NCI-H1092 (cell line): Measurements from ENCODE around the gene GALNT1.

Experiments used
- DNase-seq: peaks from one replicate; lab custom pipeline; 2025; lab: John Stamatoyannopoulos, UW

The GALNT1 gene

GRCh38 chr18:35582899-35583558, 1.5 kb downstream of the GALNT1 start:
- DNase-seq: no peak

DNA sequence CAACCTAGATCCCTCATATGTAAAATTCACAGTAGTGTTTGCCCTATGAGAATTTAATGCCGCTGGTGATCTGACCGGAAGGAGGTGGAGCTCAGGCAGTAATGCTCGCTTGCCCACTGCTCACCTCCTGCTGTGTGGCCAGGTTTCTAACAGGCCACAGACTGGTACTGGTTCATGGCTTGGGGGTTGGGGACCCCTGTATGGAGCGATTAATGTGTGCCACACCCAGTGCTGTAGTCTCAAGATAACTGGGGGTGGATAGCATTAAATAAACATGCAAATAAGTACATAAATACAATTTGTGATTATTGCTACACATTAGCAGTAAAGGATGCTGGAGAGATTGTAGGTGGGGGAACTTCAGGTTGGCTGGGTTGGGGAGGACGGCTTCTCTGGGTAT, 3.2 kb downstream of the GALNT1 start:
- no peak for DNase-seq

GRCh38 chr18:35585608-35586007, 4.1 kb downstream of the GALNT1 start:
- no peak for DNase-seq

DNA sequence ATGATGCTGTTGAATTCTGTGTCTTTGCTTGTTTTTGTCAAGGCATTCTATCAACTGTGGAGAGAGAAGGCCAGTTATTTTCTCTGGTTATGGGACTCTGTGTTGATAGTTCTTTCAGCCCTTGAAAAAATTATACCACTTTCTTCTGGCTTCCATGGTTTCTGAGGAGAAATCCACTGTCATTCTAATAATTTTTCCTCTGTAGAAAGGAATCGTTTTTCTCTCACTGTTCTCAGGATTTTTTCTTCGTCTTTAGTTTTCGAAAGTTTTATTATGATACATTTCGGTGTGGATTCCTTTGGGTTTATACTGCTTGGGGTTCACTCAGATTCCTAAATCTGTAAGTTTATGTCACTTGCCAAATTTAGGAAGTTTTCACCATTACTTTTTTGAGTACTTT, 6.6 kb downstream of the GALNT1 start:
- no peak for DNase-seq

DNA sequence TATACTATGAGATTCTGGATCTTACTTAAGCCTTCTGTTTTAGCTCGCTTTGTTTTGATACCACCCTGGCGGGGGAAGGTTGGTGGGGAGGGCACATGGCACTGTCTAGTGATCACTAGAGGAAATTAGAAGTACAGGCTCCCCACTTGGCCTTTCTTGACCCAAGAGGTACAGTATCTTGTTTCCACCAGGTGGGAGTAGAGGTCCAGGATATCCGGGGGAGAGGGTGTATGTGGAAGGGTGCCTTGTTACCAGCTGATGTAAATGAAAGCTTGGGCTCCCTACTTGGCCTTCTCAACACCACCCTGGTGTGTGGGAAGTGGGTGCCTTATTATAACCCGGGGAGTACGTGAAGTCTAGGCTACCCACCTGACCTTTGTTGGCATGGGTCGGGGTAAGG, 7.5 kb downstream of the GALNT1 start:
- no peak for DNase-seq

- DNase-seq: no peak
These were observed 8.0 kb downstream of the GALNT1 start for GRCh38 chr18:35589546-35589945.

DNA sequence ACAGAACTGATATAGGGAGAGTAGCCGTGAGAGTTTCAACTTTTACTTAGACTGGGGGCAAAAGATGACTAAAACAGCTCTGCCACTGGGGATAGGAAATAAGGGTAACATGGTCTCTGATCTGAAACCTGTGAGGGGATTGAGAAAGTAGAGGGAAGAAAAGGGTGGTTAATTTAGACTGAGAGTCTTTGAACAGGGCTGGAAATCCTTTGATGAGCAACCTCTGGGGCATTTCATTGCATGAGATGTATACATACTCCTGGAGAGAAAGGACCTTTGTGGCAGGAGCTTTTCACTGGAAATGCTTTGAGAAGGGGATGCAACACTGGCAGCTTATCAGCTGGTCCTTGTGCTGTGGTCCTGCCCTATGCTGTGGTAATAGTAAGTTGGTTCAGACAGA, 9.4 kb downstream of the GALNT1 start:
- no peak for DNase-seq

GRCh38 chr18:35592298-35592697, 10.8 kb downstream of the GALNT1 start:
- DNase-seq: no peak

DNA sequence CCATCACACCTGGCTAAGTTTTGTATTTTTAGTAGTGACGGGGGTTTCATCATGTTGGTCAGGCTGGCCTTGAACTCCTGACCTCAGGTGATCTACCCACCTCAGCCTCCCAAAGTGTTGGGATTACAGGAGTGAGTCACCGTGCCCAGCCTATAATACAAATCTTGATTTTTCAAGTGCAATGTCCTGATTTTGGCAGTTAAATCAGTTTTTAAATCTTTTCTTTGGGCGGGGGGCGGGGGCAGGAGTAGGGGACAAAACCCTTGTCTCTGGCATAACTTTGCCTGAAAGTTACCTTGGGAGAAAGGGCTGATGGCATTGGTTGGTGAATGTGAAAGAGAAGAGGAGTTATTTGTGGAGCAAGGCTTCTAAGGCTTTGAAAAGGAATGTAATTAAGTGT, 12.3 kb downstream of the GALNT1 start:
- DNase-seq: no peak

- no peak for DNase-seq
These were observed 16.2 kb downstream of the GALNT1 start for GRCh38 chr18:35597758-35598157.

DNA sequence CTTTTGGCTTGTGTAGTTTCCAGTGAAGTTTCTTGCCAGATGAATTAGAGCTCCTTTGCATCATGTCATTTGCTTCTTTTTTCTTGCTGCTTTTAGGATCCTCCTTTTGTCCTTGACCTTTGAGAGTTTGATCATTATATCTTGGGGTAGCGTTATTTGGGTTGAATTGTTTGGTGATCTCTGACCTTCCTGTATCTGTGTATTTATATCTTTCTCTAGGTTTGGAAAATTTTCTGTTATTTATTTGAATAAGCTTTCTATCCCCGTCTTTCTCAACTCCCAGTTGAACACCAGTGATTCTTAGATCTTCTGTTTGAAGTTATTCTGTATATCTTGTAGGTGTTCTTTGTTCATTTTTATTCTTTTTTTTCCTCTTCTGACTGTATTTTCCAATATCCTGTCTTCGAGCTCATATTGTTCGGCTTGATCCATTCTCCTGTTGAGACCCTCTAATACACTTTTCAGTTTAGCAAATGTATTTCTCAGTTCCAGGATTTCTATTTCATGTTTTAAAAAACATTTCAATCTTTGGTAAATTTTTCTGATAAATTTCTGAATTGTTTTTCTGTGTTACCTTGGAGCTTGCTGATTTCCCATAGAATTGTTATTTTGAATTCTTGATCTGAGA, 20.8 kb downstream of the GALNT1 start:
- DNase-seq: no peak

GRCh38 chr18:35603008-35603407, 21.5 kb downstream of the GALNT1 start:
- DNase-seq: no peak

DNA sequence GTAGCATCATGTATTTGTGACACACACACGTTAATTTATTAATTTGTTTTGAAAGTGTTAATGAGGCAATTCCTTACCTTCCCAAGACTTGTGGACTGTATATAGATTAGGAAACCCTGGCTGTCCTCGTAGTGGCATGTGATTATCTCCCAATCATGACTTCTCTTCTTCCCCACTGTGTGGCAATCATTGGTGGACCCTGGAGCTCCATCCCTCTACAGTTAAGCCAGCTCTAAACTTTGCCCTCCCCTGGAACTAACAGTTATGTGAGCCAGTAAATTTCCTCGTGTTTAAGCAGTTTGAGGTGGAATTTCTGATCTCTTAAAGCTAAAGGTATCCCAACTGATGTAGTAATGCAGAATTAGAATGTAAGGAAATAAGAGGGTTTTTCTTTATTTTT, 22.0 kb downstream of the GALNT1 start:
- DNase-seq: no peak

GRCh38 chr18:35604369-35604768, 22.8 kb downstream of the GALNT1 start:
- DNase-seq: no peak

GRCh38 chr18:35605686-35606417, 24.3 kb downstream of the GALNT1 start:
- no peak for DNase-seq

DNA sequence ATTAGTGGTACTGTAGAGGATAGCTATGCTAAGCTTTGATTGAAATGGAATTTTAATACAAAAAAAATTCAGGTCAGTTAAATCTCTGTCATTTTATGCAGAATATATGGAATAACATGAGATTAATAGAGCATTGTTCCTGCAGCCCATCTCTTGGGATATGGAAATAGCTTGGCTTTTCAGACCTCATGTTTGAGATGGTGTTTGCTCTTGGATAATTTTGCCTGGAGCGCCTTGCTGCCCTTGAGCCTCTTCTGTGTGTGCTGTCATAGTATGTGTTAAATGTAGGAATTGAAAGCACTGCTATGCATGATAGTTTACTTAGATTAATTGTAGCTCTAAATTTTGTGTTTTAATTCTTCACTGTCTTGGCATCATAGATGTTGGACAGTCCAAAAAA, 27.7 kb downstream of the GALNT1 start:
- no peak for DNase-seq

- DNase-seq: no peak
These were observed 28.5 kb downstream of the GALNT1 start for GRCh38 chr18:35610089-35610488.

- DNase-seq: no peak
These were observed 29.2 kb downstream of the GALNT1 start for GRCh38 chr18:35610724-35611123.

GRCh38 chr18:35611518-35611917, 30.0 kb downstream of the GALNT1 start:
- DNase-seq: no peak

- DNase-seq: no peak
These were observed 34.5 kb downstream of the GALNT1 start for GRCh38 chr18:35616074-35616473.

- no peak for DNase-seq
These were observed 35.3 kb downstream of the GALNT1 start for GRCh38 chr18:35616664-35617423.

GRCh38 chr18:35617865-35618264, 36.3 kb downstream of the GALNT1 start:
- no peak for DNase-seq

- no peak for DNase-seq
These were observed 36.7 kb downstream of the GALNT1 start for GRCh38 chr18:35618289-35618688.
